Muscle layer of duodenum (tissue), 2 donors: ENCODE results near the gene SMARCD2.

Experiments used
- H3K27ac ChIP-seq: one replicate; pipeline ENCODE4 v1.7.0; 2013; ENCODE audit warnings: mild to moderate bottlenecking, low read length
- H3K27me3 ChIP-seq: one replicate; pipeline ENCODE4 v1.7.0; 2013; ENCODE audit warnings: low read depth, mild to moderate bottlenecking, control low read depth, low read length
- H3K36me3 ChIP-seq, 2 donors: one replicate each; pipeline ENCODE4 v1.7.0; 2013; ENCODE audit warnings: low read length in 2 of 2, control low read depth in 1 of 2, mild to moderate bottlenecking in 1 of 2; ENCODE audit not compliant: insufficient read depth in 2 of 2, control insufficient read depth in 1 of 2
- H3K4me1 ChIP-seq, 2 donors: one replicate each; pipeline ENCODE4 v1.7.0; 2013; ENCODE audit warnings: low read length in 2 of 2, mild to moderate bottlenecking in 2 of 2, control low read depth in 1 of 2, moderate library complexity in 1 of 2; ENCODE audit not compliant: insufficient read depth in 2 of 2, control insufficient read depth in 1 of 2
- H3K4me3 ChIP-seq, 2 donors: one replicate each; pipeline ENCODE4 v1.7.0; 2013; ENCODE audit warnings: low read length in 2 of 2, low read depth in 1 of 2, mild to moderate bottlenecking in 1 of 2
- H3K9me3 ChIP-seq, 2 donors: one replicate each; pipeline ENCODE4 v1.7.0; 2013; ENCODE audit warnings: low read length in 2 of 2, control low read depth in 1 of 2, mild to moderate bottlenecking in 1 of 2; ENCODE audit not compliant: control insufficient read depth in 1 of 2
- donor health status: healthy.

The SMARCD2 gene

DNA sequence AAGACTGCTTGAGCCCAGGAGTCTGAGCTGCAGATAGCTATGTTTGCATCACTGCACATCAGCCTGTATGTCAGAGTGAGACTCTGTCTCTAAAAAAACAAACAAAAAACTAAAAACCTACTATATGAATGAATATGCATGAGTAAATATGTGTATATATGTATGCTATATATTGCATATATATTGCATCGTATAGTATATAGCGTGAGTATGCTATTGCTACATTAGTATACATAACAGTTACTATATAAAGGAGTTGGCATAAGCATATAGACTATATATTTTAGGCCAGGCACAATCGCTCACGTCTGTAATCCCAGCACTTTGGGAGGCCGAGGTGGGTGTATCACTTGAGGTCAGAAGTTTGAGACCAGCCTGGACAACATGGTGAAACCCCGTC, 52.4 kb downstream of the SMARCD2 start:
- Histone ChIP-seq H3K27ac (no peak overlapping the region), H3K4me3 (no peak overlapping the region), H3K4me1 (no peaks in the 10 kb centered on the region), H3K27me3 (no peaks in the 10 kb centered on the region), H3K36me3 (peaks cover 28 to 58% of the 10 kb centered on the region in 2 donors), H3K9me3 (no peaks in the 10 kb centered on the region)

DNA sequence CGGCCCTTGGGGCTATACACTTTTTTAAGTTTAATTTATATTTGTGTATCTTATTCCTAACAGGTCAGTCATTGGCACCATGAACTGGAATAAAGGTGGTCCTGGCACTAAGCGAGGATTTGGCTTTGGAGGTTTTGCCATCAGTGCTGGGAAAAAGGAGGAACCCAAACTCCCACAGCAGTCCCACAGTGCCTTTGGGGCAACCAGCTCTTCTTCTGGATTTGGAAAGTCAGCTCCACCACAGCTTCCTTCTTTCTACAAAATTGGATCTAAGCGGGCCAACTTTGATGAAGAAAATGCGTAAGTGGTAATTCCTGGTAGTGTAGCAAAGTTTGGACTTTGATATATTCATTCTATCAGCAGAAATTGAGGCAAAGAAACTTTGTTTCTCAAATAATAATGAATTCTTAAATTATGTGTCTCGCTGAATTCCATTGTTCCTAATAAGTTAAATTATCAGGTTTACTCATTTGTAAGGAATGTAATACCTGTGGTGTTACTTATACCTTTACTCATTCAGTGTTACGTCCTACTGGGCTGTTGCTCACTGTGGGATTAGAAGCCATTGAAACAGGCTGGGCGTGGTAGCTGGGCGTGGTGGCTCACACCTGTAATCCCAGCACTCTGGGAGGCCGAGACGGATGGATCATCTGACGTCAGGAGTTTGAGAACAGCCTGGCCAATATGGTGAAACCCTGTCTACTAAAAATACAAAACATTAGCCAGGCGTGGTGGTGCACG, 55.3 kb downstream of the SMARCD2 start:
- no peaks in the 10 kb centered on the region for H3K4me1 ChIP-seq
- no peak overlapping the region for H3K27ac ChIP-seq
- H3K4me3 ChIP-seq = no peak overlapping the region
- no peaks in the 10 kb centered on the region for H3K27me3 ChIP-seq
- no peaks in the 10 kb centered on the region for H3K9me3 ChIP-seq
- H3K36me3 ChIP-seq = peaks cover 7 to 33% of the 10 kb centered on the region in 2 donors

DNA sequence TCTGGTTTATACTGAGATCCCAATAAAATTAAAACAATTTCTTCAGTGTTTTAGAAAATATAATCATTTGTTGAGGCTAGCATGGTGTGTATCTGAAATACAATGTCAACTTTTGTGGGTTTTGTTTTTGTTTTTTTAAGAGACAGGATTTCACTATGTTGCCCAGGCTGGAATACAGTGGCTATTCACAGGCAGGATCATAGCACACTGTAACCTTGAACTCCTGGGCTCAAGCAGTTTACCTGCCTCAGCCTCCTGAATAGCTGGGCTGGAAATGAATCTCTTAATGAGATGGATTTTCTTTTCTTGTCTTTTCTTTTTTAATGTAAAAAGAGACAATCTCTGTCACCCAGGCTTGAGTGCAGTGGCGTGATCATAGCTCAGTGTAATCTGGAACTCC, 56.4 kb downstream of the SMARCD2 start:
- no peaks in the 10 kb centered on the region for H3K27me3 ChIP-seq
- no peak overlapping the region for H3K4me3 ChIP-seq
- H3K36me3 ChIP-seq = peaks cover 6 to 27% of the 10 kb centered on the region in 2 donors
- H3K4me1 ChIP-seq = no peaks in the 10 kb centered on the region
- H3K27ac ChIP-seq = no peak overlapping the region
- H3K9me3 ChIP-seq = no peaks in the 10 kb centered on the region

DNA sequence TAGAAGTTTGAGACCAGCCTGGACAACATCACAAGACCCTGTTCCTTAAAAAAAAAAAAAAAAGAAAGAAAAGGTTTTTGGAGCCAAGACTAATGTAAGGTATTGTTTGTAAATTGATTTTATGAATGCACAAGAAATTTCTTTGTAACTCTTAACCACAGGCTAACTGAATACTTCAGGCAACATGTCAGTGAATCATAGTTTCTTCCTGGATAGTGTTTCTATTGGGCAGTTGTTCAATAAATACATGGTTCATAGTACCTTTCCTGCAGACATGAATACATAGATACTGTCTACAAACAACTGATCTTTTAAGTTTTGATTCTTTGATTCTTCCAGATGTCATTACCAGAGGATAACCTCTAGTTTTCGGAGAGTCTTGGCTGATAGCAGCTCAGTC, 56.9 kb downstream of the SMARCD2 start:
- H3K4me1 ChIP-seq = no peaks in the 10 kb centered on the region
- H3K4me3 ChIP-seq = no peak overlapping the region
- no peaks in the 10 kb centered on the region for H3K9me3 ChIP-seq
- H3K27me3 ChIP-seq = no peaks in the 10 kb centered on the region
- H3K36me3 ChIP-seq = peaks cover 6 to 27% of the 10 kb centered on the region in 2 donors
- H3K27ac ChIP-seq = no peak overlapping the region

DNA sequence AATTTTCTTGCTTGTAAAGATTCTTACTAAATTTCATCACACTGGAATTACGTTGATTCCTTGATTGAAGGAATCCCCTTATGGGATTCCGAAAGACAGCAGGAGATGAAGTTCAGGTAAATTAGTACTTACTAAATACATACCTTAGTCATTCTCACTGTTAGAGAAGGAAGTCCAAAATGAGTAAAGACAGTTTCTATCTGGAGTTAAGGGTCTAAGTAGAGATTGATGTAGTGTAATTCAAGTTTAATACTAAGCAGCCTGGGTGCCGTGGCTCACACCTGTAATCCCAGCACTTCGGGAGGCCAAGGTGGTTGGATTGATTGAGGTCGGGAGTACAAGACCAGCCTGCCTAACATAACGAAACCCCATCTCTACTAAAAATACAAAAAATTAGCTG, 59.0 kb downstream of the SMARCD2 start:
- Histone ChIP-seq H3K27me3 (no peaks in the 10 kb centered on the region), H3K36me3 (peaks cover 0 to 18% of the 10 kb centered on the region in 2 donors), H3K9me3 (no peaks in the 10 kb centered on the region), H3K4me3 (no peak overlapping the region), H3K4me1 (no peaks in the 10 kb centered on the region), H3K27ac (no peak overlapping the region)
